Cortex of kidney (tissue), 1 donor: ENCODE results near the gene NOTCH3.

Experiments
- DNase-seq: peaks from one replicate; lab custom pipeline; 2025; lab: John Stamatoyannopoulos, UW

NOTCH3 gene

DNA sequence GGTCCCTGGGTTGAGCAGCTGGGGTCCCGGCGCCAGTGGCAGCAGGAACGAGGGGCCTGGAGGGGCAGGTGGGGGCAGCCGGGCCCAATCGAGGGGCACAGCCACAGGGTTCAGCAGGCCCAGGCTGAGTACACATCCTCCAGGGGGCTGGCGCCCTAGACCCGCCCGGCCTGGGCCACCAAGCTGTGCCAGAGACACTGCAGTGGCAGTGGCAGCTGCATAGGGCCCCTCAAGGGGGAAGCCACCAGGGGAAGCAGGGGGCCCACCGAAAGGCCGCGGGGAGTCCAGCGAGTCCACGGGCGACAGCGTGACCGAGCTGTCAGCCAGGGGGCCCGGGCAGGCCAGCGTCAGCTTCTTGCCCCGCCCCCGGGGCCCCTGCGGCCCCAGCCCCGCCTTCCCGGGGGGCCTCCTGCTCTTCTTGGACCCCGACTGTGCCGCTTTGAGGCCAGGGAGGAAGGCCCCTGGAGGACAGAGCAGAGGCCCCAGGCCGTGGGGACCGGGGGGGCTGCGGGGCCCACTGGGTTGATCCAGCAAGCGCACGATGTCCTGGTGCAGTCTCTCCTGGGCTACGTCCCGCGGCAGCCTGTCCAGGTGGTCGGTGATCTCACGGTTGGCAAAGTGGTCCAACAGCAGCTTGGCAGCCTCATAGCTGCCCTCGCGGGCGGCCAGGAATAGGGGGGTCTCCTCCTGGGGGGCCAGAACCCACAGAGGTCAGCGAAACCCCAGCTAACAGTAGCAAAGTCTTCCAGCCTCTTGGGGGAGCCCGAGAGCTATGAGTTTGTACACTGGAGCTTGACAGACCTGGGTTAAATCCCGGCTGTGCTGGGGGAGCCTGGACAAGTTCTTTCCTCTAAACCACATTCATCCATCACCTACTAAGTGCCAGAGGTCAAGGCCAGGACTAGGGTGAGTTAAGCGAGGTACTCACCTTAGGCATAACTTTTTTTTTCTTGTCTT is 39.5 kb downstream of the NOTCH3 start:
- no peak for DNase-seq

DNA sequence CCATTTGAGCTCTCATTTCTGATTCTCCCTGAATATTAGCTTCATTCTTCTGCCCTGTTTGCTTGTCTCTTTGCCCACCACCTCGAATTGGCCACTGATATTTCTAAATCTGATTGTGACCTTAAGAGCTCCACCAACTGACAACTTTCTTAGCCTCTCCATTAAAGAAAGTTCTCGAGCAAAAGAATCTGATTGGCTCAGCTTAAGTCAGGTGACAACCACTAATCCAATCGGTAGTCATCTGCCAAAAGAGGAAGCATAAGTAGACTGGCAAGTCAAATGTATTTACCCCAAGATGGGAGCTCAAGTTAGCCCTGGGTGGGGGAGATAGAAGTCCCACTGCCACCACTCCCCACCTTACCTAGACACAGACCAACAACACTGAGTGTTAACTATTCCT is 41.5 kb downstream of the NOTCH3 start:
- no peak for DNase-seq

DNA sequence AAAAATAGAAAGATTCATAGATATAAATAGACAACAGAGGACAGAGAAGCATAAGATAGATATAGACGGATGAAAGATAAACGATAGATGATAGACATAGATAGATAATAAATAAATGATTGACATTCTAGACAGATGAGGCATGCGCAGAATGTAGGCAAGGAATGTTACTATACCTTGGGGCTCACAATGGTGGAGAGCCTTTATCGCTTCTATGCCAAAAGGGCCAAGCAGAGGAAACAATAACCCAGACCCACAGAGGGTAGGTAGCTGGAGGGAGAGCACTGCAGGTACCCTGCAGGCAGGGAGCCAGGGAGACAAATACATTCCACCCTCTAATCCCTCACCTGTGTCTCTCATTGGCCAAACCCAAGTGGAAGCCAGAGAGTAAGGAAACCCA is 44.4 kb downstream of the NOTCH3 start:
- no peak for DNase-seq

DNA sequence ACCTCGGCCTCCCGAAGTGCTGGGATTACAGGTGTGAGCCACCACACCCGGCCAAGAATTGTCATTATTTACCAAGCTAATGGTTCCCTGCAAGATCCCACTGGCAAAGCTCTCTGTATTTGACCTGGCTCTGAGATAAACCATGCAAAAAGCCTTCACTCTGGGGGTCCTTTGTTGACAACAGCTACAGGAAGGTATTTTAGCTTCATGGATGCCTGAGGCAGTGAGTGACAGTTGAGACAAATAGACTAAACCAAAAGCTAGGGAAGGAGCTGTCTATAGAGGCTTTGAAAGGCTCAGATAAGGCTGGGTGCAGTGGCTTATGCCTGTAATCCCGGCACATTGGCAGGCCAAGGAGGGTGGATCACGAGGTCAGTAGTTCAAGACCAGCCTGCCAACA is 45.5 kb downstream of the NOTCH3 start:
- DNase-seq = no peak

DNA sequence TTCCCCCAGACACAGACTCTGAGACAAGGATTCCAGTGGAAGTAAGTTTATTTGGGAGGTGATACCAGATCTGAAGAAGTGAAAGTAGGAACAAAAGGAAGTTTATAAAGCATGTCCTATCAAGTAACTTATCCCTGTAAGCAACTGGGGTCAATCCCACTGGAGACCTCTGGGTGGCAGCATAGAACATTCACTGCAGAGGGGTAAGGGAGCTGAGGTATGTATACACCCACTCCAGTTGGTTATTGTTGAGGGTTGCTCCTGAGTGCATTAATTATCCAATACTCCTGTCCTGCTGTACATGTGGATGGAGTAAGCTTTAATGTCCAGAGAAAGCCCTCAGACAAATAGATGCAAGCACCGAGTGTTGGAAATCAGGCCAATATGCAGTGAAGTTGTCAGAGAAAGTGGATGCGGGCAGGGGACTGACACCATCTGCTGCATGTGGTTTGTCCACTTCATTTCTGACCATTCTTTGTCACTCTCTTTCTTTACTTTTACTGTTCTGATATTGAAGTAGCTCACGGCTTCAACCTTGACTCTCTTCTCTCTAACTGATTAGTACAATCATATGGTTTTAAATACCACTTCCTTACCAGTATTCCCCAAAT is 46.7 kb downstream of the NOTCH3 start:
- DNase-seq = no peak

DNA sequence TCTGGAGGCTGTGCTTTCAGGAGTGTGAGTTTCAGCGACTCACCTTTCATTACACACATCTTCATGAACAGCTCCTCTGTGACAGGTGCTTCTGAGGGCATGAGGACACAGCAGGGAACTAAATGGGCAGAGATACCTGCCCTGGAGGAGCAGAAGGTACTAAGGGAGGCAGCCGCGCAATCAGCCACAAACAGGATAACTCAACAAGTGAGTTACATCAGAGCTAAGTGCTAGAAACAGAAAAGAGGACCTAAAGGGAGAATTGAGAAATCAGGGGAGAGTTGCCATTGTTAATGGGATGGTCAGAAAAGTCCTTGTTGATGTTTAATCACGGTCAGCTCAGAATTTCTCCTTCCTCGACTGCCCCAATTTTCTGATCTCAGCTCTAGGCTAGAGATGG is 51.1 kb downstream of the NOTCH3 start:
- DNase-seq = no peak

DNA sequence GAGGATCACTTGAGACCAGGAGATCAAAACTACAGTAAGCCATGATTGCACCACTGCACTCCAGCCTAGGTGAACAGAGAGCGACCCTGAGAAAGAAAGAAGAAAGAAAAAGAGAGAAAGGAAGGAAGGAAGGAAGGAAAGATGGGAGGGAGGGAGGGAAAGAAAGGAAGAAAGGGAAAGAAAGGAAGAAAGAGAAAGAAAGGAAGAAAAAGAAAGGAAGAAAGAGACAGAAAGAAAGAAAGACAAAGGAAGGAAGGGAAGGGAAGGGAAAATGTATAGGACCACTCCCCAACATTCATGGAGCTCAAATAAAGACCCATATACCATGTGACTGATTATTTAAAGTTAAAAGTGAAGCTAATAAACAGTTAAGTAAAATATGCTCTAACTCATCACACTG is 53.7 kb downstream of the NOTCH3 start:
- no peak for DNase-seq

DNA sequence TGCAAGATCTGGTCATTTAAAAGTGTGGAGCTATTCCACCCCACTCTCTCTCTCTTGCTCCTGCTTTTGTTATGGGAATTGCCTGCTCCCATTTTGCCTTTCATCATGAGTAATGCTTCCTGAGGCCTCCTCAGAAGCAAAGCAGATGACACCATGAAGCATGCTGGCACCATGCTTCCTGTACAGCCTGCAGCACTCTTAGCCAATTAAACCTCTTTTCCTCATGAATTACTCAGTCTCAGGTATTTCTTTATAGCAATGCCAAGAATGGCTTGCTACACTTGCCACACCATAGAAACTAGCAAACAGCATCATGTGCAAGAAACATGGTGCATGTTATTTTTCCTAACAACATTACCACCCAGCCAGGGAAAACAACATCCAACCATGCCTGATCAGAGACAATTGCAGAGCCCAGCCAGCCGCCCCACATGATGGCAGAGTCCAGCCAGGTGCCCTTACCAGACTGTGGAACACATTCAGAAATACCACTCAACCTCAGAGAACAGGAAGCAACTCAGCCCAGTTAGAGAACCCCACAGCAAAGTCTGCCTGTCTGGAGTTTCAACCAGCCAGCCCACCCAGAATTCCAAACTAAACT is 56.6 kb downstream of the NOTCH3 start:
- no peak for DNase-seq

DNA sequence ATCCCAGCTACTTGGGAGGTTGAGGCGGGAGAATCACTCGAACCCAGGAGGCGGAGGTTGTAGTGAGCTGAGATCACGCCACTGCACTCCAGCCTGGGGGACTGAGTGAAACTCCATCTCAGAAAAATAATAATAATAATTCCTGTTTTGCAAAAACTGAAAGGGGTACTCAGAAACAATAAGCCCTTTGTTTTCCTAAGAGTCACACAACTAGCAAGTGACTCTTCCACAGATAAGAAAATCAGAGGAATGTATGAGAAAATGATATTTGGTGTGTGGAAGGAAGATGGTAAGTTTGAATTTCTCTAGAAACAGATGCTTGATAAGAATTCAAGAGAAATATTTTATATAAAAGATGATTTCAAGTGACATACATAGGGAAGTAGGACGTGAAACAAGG is 58.5 kb downstream of the NOTCH3 start:
- DNase-seq = no peak

DNA sequence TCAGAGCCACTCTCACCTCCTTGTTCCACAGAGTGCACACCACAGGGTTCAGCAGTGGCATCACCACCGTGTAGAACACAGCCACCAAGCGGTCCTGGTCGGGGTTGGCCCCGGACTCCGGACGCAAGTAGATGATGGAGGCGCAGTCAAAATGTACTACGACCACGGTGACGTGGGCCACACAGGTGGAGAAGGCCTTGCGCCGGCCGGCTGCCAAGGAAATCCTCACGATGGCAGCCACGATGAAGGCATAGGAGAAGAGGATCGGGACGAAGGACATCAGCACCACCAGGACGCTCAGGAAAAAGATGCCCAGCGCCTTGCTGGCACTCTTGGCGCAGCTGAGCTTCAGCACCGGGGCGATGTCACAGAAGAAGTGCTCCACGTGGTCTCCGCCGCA is 59.7 kb downstream of the NOTCH3 start:
- no peak for DNase-seq

DNA sequence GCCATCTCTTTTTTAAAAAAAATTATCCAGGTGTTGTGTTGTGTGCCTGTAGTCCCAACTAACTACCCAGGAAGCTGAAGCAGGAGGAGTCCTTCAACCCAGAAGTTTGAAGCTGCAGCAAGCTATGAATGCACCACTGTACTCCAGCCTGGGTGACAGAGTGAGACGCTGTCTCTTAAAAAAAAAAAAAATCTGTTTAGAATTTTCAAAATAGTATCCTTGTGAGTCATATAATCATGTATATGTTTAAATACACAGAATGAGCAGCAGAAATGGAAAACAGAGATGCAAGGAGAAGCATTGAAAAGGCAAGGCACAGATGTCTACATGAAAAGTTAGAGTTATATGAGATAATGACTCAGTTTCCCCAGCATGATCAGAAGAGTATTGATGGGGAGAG is 62.4 kb downstream of the NOTCH3 start:
- DNase-seq = no peak

DNA sequence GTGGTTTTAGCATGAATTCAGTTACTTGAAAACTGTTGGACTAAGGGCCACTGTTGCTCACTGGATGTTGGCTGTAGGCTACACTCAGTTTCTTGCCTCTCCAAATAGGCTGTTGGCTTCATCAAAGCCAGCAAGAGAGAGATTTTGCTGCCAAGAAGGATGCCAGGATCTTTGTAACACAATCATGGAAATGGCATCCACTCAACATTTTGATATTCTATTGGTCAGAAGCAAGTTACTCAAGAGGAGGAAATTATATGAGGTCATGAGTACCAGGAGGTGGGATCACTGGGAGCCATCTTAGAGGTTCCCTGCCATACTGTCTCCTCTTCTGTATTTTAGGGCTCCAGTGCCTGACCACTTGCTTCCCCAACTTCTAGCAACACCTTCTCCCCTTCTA is 63.0 kb downstream of the NOTCH3 start:
- no peak for DNase-seq

DNA sequence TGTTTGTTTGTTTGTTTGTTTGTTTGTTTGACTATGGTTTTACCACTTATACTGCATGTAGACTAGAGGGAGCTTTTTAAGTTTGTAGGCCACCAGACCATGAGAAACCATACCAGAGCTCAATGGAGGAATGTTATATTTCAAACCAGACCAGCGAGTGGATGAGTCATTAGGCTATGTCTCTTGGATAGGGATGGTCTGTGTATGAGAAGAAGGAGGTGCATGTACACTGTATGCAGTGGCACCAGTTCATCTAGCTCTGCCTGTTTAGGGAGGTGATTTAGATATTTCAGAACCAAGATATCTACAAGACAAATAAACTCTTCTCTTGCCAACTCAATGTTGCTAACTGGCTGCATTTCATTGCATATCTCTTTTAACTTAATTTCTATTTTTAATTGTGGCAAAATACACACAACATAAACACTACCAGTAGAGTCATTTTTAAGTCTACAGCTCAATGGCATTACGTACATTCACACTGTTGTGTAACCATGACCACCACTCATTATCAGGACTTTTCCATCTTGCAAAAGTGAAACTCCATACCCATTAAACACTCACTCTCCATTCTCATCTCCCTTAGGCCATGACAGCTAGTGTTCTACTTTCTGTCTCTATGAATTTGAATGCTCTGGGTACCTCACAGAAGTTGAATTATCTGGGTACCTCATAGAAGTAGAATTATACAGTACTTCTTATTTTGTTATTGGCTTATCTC is 64.4 kb downstream of the NOTCH3 start:
- DNase-seq = no peak

DNA sequence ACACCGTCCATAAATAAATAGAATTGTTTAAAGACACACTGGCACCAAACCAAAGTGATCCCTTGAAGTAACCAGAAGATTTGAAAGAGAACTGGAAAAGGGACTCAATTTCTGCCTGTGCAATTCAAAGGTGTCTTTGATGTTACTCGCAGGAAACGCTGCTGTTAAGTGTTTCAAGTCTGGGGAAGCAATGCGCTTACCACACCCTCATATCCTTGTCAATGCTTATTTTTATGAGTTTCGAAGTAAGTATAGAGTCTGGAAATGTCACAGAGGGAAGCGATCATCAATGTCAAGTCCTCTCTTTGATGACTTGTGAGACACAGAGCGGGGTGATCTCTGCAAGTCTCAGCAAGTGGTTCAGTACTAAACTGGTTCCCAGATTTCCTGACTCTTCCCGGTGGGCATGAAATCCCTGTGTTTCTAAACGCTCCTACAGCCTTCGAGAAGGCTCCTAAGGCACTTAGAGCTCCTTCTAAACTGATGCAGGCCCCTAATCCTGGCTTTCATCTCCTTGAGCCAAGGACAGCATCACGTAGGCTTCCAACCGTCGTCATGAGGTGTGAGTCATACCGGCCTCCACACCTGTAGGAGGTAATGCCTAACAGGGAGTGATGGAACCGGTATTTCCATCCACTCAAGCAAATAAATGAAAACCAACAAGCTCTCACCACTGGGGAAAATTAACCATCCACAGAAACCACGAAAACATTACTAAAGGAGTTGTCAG is 70.8 kb downstream of the NOTCH3 start:
- no peak for DNase-seq

DNA sequence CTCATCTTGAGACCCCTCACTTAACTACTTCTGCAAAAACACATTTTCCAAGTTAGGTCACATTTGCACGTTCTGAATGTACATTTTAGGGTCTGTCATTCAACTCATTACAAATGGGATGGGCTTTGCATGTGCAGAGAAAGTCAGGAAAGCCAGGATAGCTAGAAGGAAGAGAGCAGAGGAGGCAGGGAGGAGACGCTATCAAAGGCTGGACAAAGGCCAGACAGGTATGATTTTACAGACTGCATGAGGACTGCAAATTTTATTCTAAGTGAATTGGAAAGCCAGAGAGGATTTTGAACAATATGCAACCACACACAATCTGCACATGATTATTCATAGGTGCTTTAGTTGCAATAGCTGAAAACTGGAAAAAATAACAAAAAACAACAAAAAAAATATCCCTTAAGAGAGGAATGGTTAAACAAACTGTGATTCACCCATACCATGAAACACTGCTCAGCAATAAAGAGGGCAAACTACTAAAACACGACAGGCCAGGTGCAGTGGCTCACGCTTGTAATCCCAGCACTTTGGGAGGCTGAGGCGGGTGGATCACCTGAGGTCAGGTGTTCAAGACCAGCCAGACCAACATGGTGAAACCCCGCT is 72.5 kb downstream of the NOTCH3 start:
- no peak for DNase-seq

DNA sequence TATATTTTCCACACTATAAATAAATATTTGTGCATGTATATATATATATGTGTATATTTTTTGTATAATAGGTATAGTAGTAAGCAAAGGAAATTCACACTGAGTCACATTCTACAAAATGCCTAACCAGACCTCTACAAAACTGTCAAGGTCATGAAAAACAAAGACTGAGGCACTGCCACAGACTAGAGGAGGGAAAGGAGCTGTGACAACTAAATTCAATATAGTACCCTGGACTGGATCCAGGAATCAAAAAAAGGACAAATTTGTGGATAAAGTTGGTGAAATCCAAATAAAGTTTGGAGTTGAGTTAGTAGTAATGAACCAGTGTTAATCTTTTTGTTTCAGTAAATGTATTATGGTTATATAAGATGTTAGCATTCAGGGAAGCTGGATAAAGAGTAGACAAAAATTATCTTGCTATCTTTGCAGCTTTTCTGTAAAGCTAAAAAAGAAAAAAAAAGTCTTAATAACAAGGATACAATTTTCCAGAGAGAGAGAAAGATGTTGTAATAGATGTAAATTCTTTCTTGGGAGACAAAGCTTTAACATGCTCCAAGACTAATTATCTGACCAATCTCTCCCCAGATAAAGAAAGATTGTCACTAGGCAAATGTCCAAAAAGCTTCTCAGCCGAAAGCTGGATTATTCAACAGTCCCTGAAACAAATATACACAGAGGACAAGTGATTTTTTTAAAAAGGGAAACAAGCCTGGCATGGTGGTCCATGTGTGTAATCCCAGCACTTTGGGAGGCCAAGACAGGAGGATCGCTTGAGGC is 74.5 kb downstream of the NOTCH3 start:
- DNase-seq = no peak

DNA sequence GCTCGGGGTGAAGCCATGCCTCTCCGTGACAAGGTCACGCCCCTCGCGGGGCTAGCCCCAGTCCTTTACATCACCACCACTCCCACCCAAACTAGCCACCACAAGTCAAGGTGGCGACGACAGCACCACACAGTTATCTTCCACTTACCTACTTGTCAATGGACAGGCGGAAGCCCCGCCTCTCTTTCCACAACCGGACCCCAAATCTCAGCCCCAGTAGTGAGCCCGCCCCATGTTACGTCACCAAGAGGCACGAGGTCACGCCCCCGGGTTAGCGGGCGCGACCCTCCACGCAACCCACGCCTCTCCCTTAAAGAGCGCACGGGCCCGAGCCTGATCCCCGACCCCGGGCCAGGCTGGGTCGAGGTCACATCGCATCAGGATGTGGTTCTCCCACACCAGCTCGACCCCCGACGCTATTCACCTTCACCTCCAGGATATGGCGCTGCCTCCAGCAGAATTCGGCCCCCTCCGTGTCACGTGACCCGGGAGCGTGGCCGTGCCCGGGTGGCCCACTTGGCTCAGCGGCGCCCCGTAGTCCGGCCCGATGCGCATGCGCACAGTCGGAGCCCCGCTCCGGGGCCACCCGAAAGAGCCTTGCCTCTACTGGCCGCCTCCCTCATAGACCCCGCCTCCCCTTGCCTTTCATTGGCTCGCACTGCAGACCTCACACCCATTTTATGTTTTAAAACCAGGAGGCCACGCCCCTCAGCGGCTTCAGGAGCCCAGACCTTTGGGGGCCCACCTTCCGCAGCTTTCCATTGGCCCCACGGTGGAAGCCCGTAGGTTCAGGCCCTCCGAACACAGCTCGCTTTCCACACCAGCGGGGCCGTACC is 75.3 kb downstream of the NOTCH3 start:
- peak; percentile 86 for DNase-seq

DNA sequence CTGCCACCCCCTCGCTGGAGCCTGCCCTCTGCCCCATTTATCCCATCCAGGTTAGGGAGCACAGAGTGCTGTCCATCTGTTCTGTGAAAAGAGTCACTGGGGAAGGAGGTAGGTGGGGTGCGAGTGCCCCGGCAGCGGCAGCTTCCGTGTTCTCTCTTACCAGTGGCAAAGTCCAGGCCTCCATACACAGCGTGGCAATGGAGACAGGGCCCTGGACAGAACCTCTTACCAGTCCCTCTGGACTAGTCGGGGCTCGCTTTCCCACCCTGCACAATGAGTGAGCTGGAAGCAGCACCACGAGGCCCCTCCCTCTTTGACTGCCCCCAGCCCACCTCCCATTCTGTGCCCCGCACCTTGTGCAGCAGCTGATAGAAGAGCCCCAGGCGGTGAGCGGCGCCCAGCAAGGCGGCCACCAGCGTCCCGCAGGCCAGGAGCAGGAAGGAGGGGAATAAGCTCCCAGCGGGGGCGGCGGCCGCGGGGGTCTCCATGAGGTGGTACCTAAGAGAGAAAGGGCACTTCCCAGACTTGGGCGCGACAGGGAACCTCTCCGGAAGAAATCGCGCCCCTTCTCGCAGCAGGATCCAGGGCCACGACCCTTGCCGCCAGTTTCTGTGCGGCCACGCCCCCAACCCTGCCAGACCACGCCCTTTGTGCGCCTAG is 76.1 kb downstream of the NOTCH3 start:
- no peak for DNase-seq

DNA sequence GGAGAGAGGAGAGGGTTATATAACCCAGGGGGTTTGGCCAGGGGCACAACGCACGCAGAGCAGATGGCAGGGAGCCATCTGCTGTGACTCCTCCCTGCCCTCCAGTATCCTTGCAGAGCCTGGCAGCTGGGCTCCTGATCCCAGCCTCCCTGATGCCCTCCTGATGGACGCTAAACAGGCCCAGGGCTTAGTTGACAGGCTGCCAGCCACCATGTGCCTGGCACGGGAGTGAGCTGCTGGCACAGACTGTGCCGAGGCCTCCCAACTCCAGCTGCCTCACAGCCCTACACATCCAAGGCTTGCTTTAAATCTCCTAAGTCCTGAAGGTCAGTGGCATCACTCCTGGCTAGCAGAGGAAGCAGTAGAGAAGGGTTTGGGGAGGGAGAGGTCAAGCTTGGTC is 76.9 kb downstream of the NOTCH3 start:
- DNase-seq = no peak
